ENCODE data around the gene PLA2G6. TPM values are rescaled to one million over a fixed set of nuclear protein-coding genes. Genes with fewer than 3 reads are reported as not detected.

The PLA2G6 gene
- total RNA-seq, 6 experiments from 2014 or later = 8.1 to 32.9 (median 19.8) TPM

- H3K4me1 ChIP-seq = peaks cover 0 to under 1% (median 0%) of the 10 kb centered on the region in 4 donors
- 79% methylated on average over 10 of the region's 21 CpGs for WGBS (ENCODE audit: insufficient coverage, low coverage, low lambda C conversion rate, missing lambda C conversion rate)
- no peak overlapping the region for H3K27ac ChIP-seq
- ATAC-seq = peak in 2 of 4 donors; percentile 15
- peak; percentile 38 to 51 (median 45) for DNase-seq
- intact Hi-C loops (cut with DNase I) = loop anchor here in 1 of 2 donors (10.0 kb wide), 1 partner anchor 275 kb away; no protein-coding TSS in a partner anchor
- H3K9me3 ChIP-seq = no peaks in the 10 kb centered on the region
- TF ChIP-seq CTCF (IDR thresholded peaks at IDR 0.05) (peak; percentile 9 to 37 (median 30)), POLR2A (IDR thresholded peaks at IDR 0.05) (no peak)
- peaks cover 0 to 48% (median 22%) of the 10 kb centered on the region in 4 donors for H3K36me3 ChIP-seq
- no peaks in the 10 kb centered on the region for H3K27me3 ChIP-seq
- no peak overlapping the region for H3K4me3 ChIP-seq
Observed at GRCh38 chr22:38069372-38070249, 112.0 kb downstream of the PLA2G6 start.

- H3K36me3 ChIP-seq = peaks cover 0 to 52% (median 23%) of the 10 kb centered on the region in 4 donors
- WGBS (ENCODE audit: insufficient coverage, low coverage, low lambda C conversion rate, missing lambda C conversion rate) = 90% methylated on average over 2 of the region's 13 CpGs
- no peak overlapping the region for H3K27ac ChIP-seq
- no peak for ATAC-seq
- intact Hi-C loops (cut with DNase I) = loop anchor here in 1 of 2 donors (10.0 kb wide), 1 partner anchor 276 kb away; no protein-coding TSS in a partner anchor
- no peak overlapping the region for H3K4me3 ChIP-seq
- peak in 1 of 3 donors; percentile 23 for DNase-seq
- H3K4me1 ChIP-seq = no peaks in the 10 kb centered on the region
- no peak for TF ChIP-seq POLR2A (IDR thresholded peaks at IDR 0.05)
- TF ChIP-seq CTCF (IDR thresholded peaks at IDR 0.05) = no peak
- H3K9me3 ChIP-seq = no peaks in the 10 kb centered on the region
- no peaks in the 10 kb centered on the region for H3K27me3 ChIP-seq
Observed at GRCh38 chr22:38068641-38069371, 112.8 kb downstream of the PLA2G6 start.

- DNase-seq (no peak), ATAC-seq (no peak)
- Histone ChIP-seq H3K27ac (no peak overlapping the region), H3K27me3 (no peaks in the 10 kb centered on the region), H3K9me3 (no peaks in the 10 kb centered on the region), H3K4me1 (no peaks in the 10 kb centered on the region), H3K4me3 (no peak overlapping the region), H3K36me3 (peaks cover 0 to 49% (median 25%) of the 10 kb centered on the region in 4 donors)
- WGBS (ENCODE audit: insufficient coverage, low coverage, low lambda C conversion rate, missing lambda C conversion rate) = 92% methylated on average over 10 of the region's 13 CpGs
- intact Hi-C loops (cut with DNase I) = loop anchor here in 1 of 2 donors (10.0 kb wide), 1 partner anchor 277 kb away; no protein-coding TSS in a partner anchor
- TF ChIP-seq CTCF (IDR thresholded peaks at IDR 0.05) (no peak), POLR2A (IDR thresholded peaks at IDR 0.05) (no peak)
Observed at GRCh38 chr22:38067761-38068360, 113.8 kb downstream of the PLA2G6 start.

- Histone ChIP-seq H3K9me3 (no peaks in the 10 kb centered on the region), H3K36me3 (peaks cover 0 to 41% (median 22%) of the 10 kb centered on the region in 4 donors), H3K4me1 (no peaks in the 10 kb centered on the region), H3K27me3 (no peaks in the 10 kb centered on the region), H3K27ac (no peak overlapping the region), H3K4me3 (no peak overlapping the region)
- intact Hi-C loops (cut with DNase I) = loop anchor here in 1 of 2 donors (10.0 kb wide), 1 partner anchor 278 kb away; no protein-coding TSS in a partner anchor
- ATAC-seq (no peak), DNase-seq (no peak)
- no peak for TF ChIP-seq CTCF (IDR thresholded peaks at IDR 0.05)
- TF ChIP-seq POLR2A (IDR thresholded peaks at IDR 0.05) = no peak
- WGBS (ENCODE audit: insufficient coverage, low coverage, low lambda C conversion rate, missing lambda C conversion rate) = 91% methylated on average over 4 of the region's 8 CpGs
Observed at GRCh38 chr22:38067028-38067415, 114.6 kb downstream of the PLA2G6 start.
